GM12878 (cell line): ENCODE measurements around the gene CLCN7. TPM values are rescaled to one million over a fixed set of nuclear protein-coding genes. Genes with fewer than 3 reads are reported as not detected.

Experiments
- BHLHE40 ChIP-seq, 2 experiments: fragments of 450-650 bp in 1 of 2; IDR thresholded peaks; 2 replicates each; pipeline ENCODE4 v1.6.1; 2011 to 2017; ENCODE audit warnings: low read depth in 2 of 2, borderline replicate concordance in 1 of 2, improper control_type of control experiment in 1 of 2, low read length in 1 of 2, mild to moderate bottlenecking in 1 of 2
- CEBPB ChIP-seq, 2 experiments: fragments of 150-350 bp in 1 of 2; IDR thresholded peaks; 2 replicates each; pipeline ENCODE4 v1.6.1; 2012 to 2014; ENCODE audit warnings: low read depth in 2 of 2, low read length in 2 of 2, borderline replicate concordance in 1 of 2, inconsistent platforms in 1 of 2
- GATAD2B ChIP-seq: fragments of 450-650 bp; conservative IDR thresholded peaks from 2 replicates; pipeline ENCODE4 v1.6.1; 2017; ENCODE audit warnings: low read depth, mild to moderate bottlenecking, moderate library complexity
- NBN ChIP-seq: fragments of 450-650 bp; IDR thresholded peaks from 2 replicates; pipeline ENCODE4 v1.6.1; 2016
- ZBED1 ChIP-seq: IDR thresholded peaks from 2 replicates; pipeline ENCODE4 v1.6.1; 2016; ENCODE audit warnings: borderline replicate concordance
- polyA plus RNA-seq, 11 experiments: library from polyadenylated mRNA; depleted of rRNA in 4 of 11; unstranded in 6 of 11; stranded (reverse) in 5 of 11; fragments of >200 nt; fragmentation: Nextera tagmentation in 4 of 11; fragmentation: Illumina TruSeq in 1 of 11; extraction: Ambion mirVana in 4 of 11; extraction: Trizol in 1 of 11; gene quantifications; 1 replicate in 1 of 11; 2 replicates in 10 of 11; pipeline versions ENCODE4 v1.2.1 to v1.2.3, GENCODE V29; 2011 to 2016; ENCODE audit warnings: inconsistent platforms in 2 of 11, missing spikeins in 2 of 11, low read depth in 1 of 11
- total RNA-seq, 4 experiments: library from RNA; depleted of rRNA in 3 of 4; stranded (reverse); fragments of >200 nt in 3 of 4; fragmentation: Illumina TruSeq in 1 of 4; extraction: Trizol in 1 of 4; gene quantifications; 2 replicates each; pipeline versions ENCODE4 v1.2.1 to v1.2.3, GENCODE V29; 2013 to 2021
- TF ChIP-seq, protein P1 (sequence below): fragments of 450-650 bp; IDR thresholded peaks from 2 replicates; pipeline ENCODE4 v1.6.1; 2017; ENCODE audit warnings: mild to moderate bottlenecking, moderate library complexity
- TF ChIP-seq, protein P2 (sequence below): fragments of 450-650 bp; IDR thresholded peaks from 2 replicates; pipeline ENCODE4 v1.6.1; 2017; ENCODE audit warnings: mild to moderate bottlenecking

The CLCN7 gene
- total and polyA plus RNA-seq, 10 of the 15 experiments (the other 5 are each of a cell fraction or from before 2014, with no cell fraction given): 0.04 to 62.5 (median 19.9) TPM

DNA sequence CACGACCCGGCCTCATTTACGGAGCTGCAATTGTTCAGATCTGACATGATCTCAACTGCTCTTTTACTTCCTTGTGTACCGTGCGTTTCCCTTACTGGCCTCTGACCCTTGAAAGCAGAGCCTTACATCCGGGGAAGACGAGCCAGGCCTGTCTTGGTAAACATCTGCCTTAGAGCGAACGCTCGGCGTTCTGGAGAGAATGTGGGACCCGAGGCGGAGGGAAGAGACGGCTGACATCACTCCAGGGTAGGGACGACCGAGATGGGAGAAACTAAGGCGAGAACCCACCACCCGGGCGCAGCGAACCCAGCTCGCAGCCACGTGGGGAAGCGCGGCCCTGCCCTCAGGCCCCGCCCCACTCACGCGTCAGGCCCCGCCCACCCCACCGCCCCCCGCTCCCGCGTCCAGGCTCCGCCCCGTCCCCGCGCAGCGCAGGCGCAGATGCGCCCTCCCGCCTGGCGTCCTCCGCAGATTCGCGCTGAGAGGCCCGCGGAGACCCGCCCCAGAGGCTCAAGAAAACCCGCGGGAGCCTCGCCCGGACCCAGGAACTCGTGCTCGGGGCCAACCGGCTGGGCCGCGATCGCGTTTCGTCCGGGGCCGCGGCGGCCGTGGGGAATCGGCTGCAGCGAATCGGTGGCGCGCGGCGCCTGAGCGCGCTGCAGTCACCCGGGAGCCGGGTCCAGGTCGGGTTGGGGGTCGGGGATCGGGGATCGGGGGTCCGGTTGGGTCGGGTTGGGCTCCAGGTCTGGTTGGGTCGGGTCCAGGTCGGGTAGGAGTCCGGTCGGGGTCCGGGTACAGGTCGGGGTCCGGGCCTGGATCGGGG, 18.3 kb upstream of the CLCN7 start, which contains the start of gene TELO2 (continued):
- TF ChIP-seq, protein P1, sequence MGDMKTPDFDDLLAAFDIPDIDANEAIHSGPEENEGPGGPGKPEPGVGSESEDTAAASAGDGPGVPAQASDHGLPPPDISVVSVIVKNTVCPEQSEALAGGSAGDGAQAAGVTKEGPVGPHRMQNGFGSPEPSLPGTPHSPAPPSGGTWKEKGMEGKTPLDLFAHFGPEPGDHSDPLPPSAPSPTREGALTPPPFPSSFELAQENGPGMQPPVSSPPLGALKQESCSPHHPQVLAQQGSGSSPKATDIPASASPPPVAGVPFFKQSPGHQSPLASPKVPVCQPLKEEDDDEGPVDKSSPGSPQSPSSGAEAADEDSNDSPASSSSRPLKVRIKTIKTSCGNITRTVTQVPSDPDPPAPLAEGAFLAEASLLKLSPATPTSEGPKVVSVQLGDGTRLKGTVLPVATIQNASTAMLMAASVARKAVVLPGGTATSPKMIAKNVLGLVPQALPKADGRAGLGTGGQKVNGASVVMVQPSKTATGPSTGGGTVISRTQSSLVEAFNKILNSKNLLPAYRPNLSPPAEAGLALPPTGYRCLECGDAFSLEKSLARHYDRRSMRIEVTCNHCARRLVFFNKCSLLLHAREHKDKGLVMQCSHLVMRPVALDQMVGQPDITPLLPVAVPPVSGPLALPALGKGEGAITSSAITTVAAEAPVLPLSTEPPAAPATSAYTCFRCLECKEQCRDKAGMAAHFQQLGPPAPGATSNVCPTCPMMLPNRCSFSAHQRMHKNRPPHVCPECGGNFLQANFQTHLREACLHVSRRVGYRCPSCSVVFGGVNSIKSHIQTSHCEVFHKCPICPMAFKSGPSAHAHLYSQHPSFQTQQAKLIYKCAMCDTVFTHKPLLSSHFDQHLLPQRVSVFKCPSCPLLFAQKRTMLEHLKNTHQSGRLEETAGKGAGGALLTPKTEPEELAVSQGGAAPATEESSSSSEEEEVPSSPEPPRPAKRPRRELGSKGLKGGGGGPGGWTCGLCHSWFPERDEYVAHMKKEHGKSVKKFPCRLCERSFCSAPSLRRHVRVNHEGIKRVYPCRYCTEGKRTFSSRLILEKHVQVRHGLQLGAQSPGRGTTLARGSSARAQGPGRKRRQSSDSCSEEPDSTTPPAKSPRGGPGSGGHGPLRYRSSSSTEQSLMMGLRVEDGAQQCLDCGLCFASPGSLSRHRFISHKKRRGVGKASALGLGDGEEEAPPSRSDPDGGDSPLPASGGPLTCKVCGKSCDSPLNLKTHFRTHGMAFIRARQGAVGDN: peak; percentile 86
- 0 out of 2 replicates have a peak, but pooled peaks have one; percentile 50 for TF ChIP-seq NBN
- TF ChIP-seq GATAD2B: no peak; the same call in 1 of the 2 replicates
- TF ChIP-seq ZBED1: no peak
- peak in 1 of 2 experiments; percentile 79; a peak in 2 of 4 replicates for TF ChIP-seq BHLHE40 (IDR thresholded peaks at IDR 0.05; ENCODE audit: borderline replicate concordance in 1 of 2, low read depth in 2 of 2, low read length in 1 of 2)
- TF ChIP-seq, protein P2, sequence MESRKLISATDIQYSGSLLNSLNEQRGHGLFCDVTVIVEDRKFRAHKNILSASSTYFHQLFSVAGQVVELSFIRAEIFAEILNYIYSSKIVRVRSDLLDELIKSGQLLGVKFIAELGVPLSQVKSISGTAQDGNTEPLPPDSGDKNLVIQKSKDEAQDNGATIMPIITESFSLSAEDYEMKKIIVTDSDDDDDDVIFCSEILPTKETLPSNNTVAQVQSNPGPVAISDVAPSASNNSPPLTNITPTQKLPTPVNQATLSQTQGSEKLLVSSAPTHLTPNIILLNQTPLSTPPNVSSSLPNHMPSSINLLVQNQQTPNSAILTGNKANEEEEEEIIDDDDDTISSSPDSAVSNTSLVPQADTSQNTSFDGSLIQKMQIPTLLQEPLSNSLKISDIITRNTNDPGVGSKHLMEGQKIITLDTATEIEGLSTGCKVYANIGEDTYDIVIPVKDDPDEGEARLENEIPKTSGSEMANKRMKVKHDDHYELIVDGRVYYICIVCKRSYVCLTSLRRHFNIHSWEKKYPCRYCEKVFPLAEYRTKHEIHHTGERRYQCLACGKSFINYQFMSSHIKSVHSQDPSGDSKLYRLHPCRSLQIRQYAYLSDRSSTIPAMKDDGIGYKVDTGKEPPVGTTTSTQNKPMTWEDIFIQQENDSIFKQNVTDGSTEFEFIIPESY: no peak
- TF ChIP-seq CEBPB (IDR thresholded peaks at IDR 0.05; ENCODE audit: borderline replicate concordance in 1 of 2, low read depth in 2 of 2, low read length in 2 of 2): no peak
